CD4-positive, alpha-beta T cell (primary cell): ENCODE data around the gene DYNC1LI2. TPM values are rescaled to one million over a fixed set of nuclear protein-coding genes. Genes with fewer than 3 reads are reported as not detected.

Experiments
- ATAC-seq: fragments of 200-7000 bp; cut with Tn5 transposase; one replicate; pipeline ENCODE4 v1.10.0; 2022; ENCODE audit warnings: mild to moderate bottlenecking; ENCODE audit not compliant: poor library complexity
- CTCF ChIA-PET: fragments of 350-600 bp; sonication (Branson Sonifier 250); formaldehyde crosslinking; loops from one replicate; lab custom pipeline; 2021; ENCODE audit warnings: antibody characterized with exemption, inconsistent platforms; lab: Charles Lee
- POLR2A ChIA-PET: fragments of 350-600 bp; sonication (Branson Sonifier 250); formaldehyde crosslinking; loops from one replicate; lab custom pipeline; 2021; ENCODE audit warnings: antibody characterized with exemption, inconsistent platforms; lab: Charles Lee
- DNase-seq, 14 experiments: peaks; one replicate each; pipeline ENCODE4 v3.0.0-alpha.2; 2013 to 2020; ENCODE audit warnings: mixed read lengths in 2 of 14
- H3K27ac ChIP-seq, 2 donors: one replicate each; pipeline versions ENCODE4 v1.5.1 to v1.7.0; 2013; ENCODE audit warnings: low read length in 2 of 2, low read depth in 1 of 2, mild to moderate bottlenecking in 1 of 2
- H3K27me3 ChIP-seq, 2 experiments: 1 replicate in 1 of 2; 2 replicates in 1 of 2; pipeline versions ENCODE4 v1.6.1 to v1.7.0; 2013; ENCODE audit warnings: low read length in 2 of 2, control low read depth in 1 of 2, mild to moderate bottlenecking in 1 of 2, moderate library complexity in 1 of 2; ENCODE audit not compliant: insufficient read depth in 2 of 2, control insufficient read depth in 1 of 2
- H3K36me3 ChIP-seq: one replicate; pipeline ENCODE4 v1.6.1; 2013; ENCODE audit warnings: low read length, control low read depth; ENCODE audit not compliant: insufficient read depth
- H3K4me1 ChIP-seq: one replicate; pipeline ENCODE4 v1.6.1; 2013; ENCODE audit warnings: low read length, control low read depth; ENCODE audit not compliant: insufficient read depth
- H3K4me3 ChIP-seq: one replicate; pipeline ENCODE4 v1.5.1; 2013; ENCODE audit warnings: mild to moderate bottlenecking, low read length, moderate library complexity
- H3K9me3 ChIP-seq, 2 experiments: 1 replicate in 1 of 2; 2 replicates in 1 of 2; pipeline versions ENCODE4 v1.6.1 to v1.7.0; 2013; ENCODE audit warnings: low read length in 2 of 2, mild to moderate bottlenecking in 2 of 2, control low read depth in 1 of 2, moderate library complexity in 1 of 2; ENCODE audit not compliant: control insufficient read depth in 1 of 2, insufficient read depth in 1 of 2
- H3K27ac Mint-ChIP-seq: one replicate; pipeline ENCODE4 v1.8.0; 2020; ENCODE audit warnings: mixed read lengths
- H3K27me3 Mint-ChIP-seq: one replicate; pipeline ENCODE4 v1.8.0; 2021; ENCODE audit warnings: mixed read lengths
- H3K36me3 Mint-ChIP-seq: one replicate; pipeline ENCODE4 v1.8.0; 2021; ENCODE audit warnings: low read depth, mixed read lengths
- H3K4me1 Mint-ChIP-seq: one replicate; pipeline ENCODE4 v1.8.0; 2021; ENCODE audit warnings: low read depth, mixed read lengths
- H3K4me3 Mint-ChIP-seq: one replicate; pipeline ENCODE4 v1.8.0; 2020; ENCODE audit warnings: mild to moderate bottlenecking, mixed read lengths
- H3K9me3 Mint-ChIP-seq: one replicate; pipeline ENCODE4 v1.8.0; 2020; ENCODE audit warnings: mixed read lengths
- CTCF ChIP-seq: fragments of 200-600 bp; IDR thresholded peaks from one replicate; pipeline ENCODE4 v1.8.0; 2022; ENCODE audit warnings: antibody characterized with exemption, mild to moderate bottlenecking
- intact Hi-C, 2 experiments: fragments of 100-400 bp; cut with DNase I in 1 of 2; cut with micrococcal nuclease in 1 of 2; formaldehyde crosslinking; loops; one replicate each; pipeline versions ENCODE4 v1.15.1 to v1.9.0; 2023 to 2025; cut with DNase I, micrococcal nuclease
- total RNA-seq, 174 experiments: library from RNA in 2 of 174; stranded (reverse) in 2 of 174; gene quantifications; one replicate each; pipeline ENCODE4 v1.2.3 and lab custom pipeline; 2021 to 2026

Gene DYNC1LI2
- total RNA-seq, 2 experiments from 2014 or later = 81.8 to 82.4 TPM

- Mint-ChIP-seq H3K4me1 (no peaks in the 10 kb centered on the region), H3K9me3 (no peaks in the 10 kb centered on the region), H3K36me3 (no peaks in the 10 kb centered on the region), H3K27me3 (peaks cover 4% of the 10 kb centered on the region), H3K4me3 (no peak overlapping the region), H3K27ac (no peak overlapping the region)
- POLR2A ChIA-PET = no interaction called here
- Histone ChIP-seq H3K36me3 (no peaks in the 10 kb centered on the region), H3K4me1 (peaks cover 7% of the 10 kb centered on the region), H3K9me3 (no peaks in the 10 kb centered on the region), H3K4me3 (no peak overlapping the region), H3K27ac (no peak overlapping the region), H3K27me3 (peaks cover 0 to 4% of the 10 kb centered on the region in 2 experiments)
- no peak for ATAC-seq
- CTCF ChIA-PET = no interaction called here
- DNase-seq = no peak
- intact Hi-C loops = no loop called here
- TF ChIP-seq CTCF = no peak
Measured at GRCh38 chr16:66701026-66701425, 50.4 kb downstream of the DYNC1LI2 start.

DNA sequence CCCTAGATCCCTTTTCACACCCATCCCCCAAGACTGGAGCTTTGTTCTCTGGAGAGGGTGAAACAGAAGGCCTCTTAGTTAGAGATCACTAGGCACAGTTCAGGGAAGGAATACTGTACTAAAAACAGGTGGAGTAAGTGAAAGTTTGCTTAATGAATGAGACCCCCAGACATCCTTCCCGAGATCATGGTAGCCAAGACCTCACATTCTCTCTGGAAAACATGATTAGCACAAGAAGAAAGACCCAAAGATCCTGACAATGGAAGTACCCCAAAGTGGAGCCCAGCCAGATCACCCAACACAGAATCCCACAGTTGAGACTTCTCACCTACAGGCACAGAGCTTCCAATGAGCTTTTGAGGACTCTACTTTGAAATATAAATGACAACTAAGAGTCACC is 51.5 kb downstream of the DYNC1LI2 start:
- no peak overlapping the region for H3K27ac Mint-ChIP-seq
- H3K4me1 Mint-ChIP-seq = peaks cover 10% of the 10 kb centered on the region
- no peaks in the 10 kb centered on the region for H3K36me3 Mint-ChIP-seq
- H3K9me3 Mint-ChIP-seq = no peaks in the 10 kb centered on the region
- peaks cover 5% of the 10 kb centered on the region for H3K27me3 Mint-ChIP-seq
- H3K27ac ChIP-seq = no peak overlapping the region
- H3K4me3 ChIP-seq = no peak overlapping the region
- H3K9me3 ChIP-seq = no peaks in the 10 kb centered on the region
- no peak for TF ChIP-seq CTCF
- ChIA-PET POLR2A (no interaction called here), CTCF (no interaction called here)
- H3K4me3 Mint-ChIP-seq = no peak overlapping the region
- H3K36me3 ChIP-seq = no peaks in the 10 kb centered on the region
- intact Hi-C loops = loop anchor here (5.0 kb wide), 2 partner anchors 48 to 138 kb away; no protein-coding TSS in a partner anchor
- H3K4me1 ChIP-seq = peaks cover 16% of the 10 kb centered on the region
- no peak for DNase-seq
- H3K27me3 ChIP-seq = peaks cover 0 to 4% of the 10 kb centered on the region in 2 experiments
- no peak for ATAC-seq

DNA sequence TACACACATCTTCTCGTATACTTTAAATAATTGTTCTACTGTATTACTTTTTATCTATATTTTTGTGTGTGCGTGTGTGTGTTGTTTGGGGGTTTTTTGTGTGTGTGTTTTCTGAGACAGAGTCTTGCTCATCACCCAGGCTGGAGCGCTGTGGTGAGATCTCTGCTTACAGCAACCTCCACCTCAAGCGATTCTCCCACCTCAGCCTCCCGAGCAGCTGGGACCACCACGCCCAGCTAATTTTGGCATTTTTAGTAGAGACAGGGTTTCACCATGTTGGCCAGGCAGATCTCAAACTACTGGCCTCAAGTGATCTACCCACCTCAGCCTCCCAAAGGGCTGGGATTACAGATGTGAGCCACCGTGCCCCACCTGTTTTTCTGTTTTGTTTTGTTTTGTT is 53.4 kb downstream of the DYNC1LI2 start:
- H3K27me3 ChIP-seq = peaks cover 0 to 4% of the 10 kb centered on the region in 2 experiments
- no peaks in the 10 kb centered on the region for H3K36me3 ChIP-seq
- H3K4me1 ChIP-seq = peaks cover 16% of the 10 kb centered on the region
- no peaks in the 10 kb centered on the region for H3K9me3 Mint-ChIP-seq
- ChIA-PET CTCF (interaction anchor here (0.9 to 1.2 kb wide), 3 partner anchors 54 to 132 kb away, joined by 3 to 4 read pairs (median 3); partner anchors contain the start of gene NAE1), POLR2A (interaction anchor here (1.6 to 2.7 kb wide), 3 partner anchors 53 to 145 kb away, joined by 4 to 8 read pairs (median 5); partner anchors contain the start of genes CKLF, CMTM3 and DYNC1LI2)
- H3K4me1 Mint-ChIP-seq = peaks cover 14% of the 10 kb centered on the region
- DNase-seq = no peak
- TF ChIP-seq CTCF = no peak
- no peak overlapping the region for H3K4me3 ChIP-seq
- H3K27ac ChIP-seq = no peak overlapping the region
- H3K4me3 Mint-ChIP-seq = peak overlapping the region; percentile 88
- H3K9me3 ChIP-seq = no peaks in the 10 kb centered on the region
- no peaks in the 10 kb centered on the region for H3K36me3 Mint-ChIP-seq
- H3K27me3 Mint-ChIP-seq = peaks cover 4% of the 10 kb centered on the region
- no peak overlapping the region for H3K27ac Mint-ChIP-seq
- intact Hi-C loops = loop anchor here (5.0 kb wide), 2 partner anchors 46 to 136 kb away; no protein-coding TSS in a partner anchor
- ATAC-seq = no peak
